ENCODE measurements around the gene POU3F2.

DNA sequence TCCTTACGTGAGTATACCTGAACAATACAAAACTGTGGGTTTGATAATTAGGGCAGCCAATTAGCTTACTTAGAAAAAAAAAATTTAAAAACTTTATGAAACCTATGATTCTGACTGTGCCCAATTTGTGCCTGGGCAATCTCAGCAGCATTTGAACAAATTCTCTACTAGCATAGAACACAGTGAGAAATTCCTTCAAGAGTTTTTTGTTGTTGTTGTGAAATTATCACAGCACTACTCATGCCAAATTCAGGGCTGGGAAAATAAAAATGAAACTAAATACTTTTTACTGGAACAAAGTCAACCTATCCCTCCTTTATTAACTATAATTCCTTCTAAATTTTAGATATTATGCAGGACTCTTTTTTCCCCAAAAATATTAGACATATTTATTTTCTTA, 42.9 kb downstream of the POU3F2 start:
- TF ChIP-seq, protein P1, sequence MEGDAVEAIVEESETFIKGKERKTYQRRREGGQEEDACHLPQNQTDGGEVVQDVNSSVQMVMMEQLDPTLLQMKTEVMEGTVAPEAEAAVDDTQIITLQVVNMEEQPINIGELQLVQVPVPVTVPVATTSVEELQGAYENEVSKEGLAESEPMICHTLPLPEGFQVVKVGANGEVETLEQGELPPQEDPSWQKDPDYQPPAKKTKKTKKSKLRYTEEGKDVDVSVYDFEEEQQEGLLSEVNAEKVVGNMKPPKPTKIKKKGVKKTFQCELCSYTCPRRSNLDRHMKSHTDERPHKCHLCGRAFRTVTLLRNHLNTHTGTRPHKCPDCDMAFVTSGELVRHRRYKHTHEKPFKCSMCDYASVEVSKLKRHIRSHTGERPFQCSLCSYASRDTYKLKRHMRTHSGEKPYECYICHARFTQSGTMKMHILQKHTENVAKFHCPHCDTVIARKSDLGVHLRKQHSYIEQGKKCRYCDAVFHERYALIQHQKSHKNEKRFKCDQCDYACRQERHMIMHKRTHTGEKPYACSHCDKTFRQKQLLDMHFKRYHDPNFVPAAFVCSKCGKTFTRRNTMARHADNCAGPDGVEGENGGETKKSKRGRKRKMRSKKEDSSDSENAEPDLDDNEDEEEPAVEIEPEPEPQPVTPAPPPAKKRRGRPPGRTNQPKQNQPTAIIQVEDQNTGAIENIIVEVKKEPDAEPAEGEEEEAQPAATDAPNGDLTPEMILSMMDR (IDR thresholded peaks at IDR 0.05; ENCODE audit: low read length), result no peak
- TF ChIP-seq EZH2phosphoT487 (IDR thresholded peaks at IDR 0.05; ENCODE audit: low read length) (no peak), EZH2 (optimal IDR thresholded peaks at IDR 0.05; ENCODE audit: low read depth, low read length) (no peak)

Data from MM.1S (cell line).